ENCODE data around the gene DDC.
A peak's percentile ranks its signal among the peaks of the same experiment; 100 is the strongest.

The DDC gene

DNA sequence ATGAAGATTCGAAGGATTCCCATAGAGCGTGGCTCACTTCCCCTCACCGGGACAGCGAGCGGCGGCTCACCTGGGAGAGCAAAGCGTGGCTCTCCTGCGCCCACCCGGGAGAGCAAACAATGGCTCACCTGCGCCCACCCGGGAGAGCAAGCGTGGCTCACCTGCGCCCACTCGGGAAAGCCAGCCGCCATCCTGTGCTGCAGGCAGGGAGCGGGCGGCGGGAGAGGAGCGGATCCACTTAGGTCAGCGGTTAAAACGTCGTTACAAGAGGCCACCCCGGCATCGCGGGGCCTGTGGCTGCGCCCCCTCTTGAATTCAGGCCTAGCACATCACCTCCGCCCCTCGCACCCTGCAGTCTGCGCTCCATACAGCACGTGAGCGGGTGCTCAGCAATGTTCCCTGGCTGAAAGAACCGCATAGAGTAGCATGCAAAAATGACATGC lies 114.6 kb downstream of the DDC start:
- DNase-seq: no peak

DNA sequence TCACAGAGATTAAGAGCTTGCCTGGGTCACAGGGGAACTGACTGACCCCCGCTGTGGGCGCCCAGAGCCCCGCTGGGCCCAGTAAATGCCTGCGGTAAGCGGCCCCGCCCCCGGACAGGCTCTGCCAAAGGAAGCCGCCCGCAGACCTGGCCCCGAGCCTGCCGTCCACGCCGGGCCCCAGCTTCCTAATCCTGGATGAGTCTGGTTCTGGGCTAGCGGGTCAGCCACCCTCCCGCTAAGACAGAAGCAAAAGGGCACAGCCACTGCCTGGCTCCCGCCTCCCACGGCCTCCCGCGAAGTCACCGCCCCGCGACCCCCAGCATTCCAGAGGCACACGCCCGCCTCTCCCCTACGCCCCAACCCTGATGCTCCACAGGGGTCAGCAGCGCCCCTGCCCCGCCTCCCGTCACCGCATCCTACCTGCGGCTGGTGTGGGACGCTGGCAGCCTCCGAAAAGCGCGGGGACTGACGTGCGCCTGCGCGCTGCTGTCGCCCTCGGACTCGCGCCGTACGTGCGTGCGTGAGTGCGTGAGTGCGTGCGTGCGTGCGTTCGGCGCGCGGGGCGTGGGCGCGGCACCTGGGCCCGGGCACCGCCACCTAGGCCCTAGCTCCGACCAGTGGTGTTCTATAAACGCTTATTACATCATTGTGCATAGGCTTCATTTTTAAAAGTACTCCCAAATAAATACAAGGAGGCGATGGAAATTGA lies 115.2 kb downstream of the DDC start, which contains the start of gene FIGNL1:
Gene FIGNL1 (minus strand): TSS at position 470 of the 709 bp plus-strand sequence. CDS start 3,063 bp downstream, outside the sequence.
- DNase-seq: peak; percentile 26

DNA sequence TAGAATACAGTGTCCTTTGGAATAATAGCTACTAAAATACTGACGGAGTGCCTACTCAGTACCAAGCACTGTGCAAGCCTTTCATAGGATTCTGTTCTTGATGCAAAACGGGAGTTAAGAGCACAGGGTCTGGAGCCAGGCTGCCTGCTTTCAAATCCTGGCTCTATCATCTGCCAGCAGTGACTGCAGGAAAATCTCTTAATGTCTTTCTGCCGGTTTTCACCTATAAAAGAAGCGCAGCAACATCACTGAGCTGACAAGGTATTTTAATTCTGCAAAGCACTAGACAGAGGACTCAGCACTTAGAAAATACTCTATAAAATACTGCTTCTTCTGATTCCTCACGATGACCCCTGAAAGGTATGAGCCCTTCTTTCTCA lies 115.7 kb downstream of the DDC start:
- no peak for DNase-seq

DNA sequence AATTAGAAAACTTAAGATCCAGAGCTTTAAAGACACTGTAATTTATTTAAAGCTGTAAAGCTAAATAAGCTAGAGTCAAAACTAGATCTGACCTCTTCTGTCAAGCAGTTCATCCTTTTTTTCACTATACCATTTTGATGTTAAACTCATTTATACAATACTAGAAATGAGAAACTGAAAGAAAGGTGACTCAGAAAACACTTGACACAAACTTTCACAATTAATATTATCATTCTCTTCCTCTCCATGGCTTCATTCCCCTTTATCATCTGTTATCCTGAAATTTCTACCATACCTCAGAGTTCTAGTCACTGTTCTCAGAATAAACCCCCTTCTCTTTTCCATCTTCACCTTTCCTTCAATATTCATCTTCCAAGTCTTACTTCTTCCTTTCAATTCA lies 116.4 kb downstream of the DDC start:
- no peak for DNase-seq

DNA sequence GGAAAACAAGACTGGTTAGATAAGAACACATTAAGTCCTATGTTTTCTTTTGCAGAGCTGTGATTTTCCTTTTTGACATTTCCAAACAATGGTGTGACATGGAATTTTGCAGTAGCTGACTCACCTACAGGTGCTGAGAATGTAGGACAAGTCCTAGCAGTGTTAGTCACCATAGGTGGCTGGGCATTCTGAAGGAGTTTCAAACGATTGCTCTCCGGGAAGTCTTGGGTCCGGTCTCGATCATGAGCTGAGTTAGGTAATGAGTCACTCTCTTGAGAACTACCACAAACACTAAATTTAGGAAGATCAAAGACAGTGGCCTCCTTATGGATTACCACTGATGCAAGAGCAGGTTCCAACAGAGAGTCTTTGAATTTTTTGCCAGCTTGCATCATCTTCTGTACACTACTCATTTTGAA lies 118.7 kb downstream of the DDC start:
- no peak for DNase-seq

DNA sequence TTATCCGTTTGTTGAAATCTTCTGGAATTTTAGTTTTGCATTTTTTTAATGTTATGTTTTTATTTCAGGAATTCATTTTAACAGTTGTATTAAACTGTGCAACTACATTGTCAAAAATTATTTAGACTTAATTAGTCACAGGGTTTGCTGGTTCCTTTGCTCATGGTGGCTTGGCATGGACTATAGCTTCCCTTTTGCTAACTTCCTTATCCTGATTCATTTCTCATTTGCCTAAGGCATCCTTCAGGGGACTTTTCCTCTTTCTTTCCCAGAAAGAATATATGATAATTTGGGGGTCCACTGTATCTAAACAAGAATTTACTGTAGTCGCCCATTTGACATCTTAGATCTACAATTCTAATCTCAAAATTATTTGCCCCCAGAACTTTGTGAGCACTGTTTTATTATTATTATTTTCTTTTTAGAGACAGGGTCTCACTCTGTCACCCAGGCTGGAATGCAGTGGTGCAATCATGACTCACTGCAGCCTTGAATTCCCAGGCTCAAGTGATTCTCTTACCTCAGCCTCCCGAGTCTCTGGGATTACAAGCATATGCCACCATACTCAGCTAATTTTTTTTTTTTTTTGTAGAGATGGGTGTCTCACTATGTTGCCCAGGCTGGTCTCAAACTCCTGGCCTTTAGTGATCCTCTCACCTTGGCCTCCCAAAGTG lies 128.9 kb downstream of the DDC start:
- no peak for DNase-seq

DNA sequence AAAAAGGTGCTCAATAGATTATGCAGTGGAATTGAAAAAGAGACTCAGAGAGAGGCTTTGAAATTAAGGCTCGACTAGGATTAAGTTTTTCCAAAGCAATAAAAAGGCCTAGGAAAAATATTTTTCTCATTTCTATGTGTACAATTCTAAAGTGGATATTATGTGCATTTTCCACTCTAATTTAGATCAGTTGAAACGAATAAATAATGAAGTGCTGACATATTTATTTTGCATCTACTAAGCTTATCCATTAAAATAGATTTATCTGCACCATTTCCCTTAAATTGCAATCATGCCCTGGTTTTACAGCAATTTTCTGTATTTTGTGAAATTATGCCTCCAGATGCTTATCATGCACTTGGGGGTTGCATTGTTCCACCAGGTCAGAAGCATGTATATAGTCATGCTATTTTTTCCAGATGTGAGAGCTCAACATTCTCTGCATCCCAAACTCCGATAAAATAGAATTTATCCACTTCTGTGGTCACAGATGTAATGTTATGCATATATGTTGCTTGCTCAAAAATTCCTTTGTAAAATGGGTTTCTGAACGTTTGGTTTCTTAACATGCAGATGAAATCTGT lies 133.4 kb downstream of the DDC start:
- DNase-seq: no peak

DNA sequence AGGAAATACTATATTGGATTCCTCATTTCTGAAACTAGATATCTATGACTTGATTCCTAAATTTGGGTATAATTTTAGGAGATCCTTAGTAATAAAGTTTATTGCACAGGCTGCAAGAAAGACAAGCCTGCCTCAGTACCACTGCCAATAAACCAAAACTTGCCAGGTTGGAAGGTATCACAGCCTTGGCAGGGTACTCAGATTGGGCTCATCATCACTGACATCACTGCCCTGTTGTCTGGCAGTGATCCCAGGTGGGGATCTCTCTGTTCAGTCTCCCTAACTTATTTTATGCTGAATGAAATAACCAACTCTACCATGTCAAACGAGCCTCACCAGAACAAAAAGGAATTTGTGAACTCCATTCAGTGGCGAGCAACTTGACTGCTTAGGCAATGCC lies 133.9 kb downstream of the DDC start:
- DNase-seq: no peak

DNA sequence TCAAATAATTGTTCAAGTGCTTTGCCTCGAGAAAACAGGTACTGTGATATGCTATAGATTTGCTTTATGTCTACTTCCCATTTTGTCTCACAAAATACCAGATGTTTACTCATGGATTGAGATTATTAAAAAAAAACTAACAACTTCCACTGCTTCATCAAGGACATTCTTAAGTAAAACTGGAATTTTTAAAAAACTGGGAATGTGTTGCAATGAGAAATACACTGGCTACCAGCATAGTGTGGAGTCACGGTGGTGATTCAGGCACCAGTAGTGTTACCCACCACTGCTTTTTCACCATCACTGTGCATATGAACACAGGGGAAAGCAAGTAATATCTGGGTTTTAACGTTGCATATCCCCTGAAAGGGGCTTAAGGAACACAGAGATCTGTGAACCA lies 136.3 kb downstream of the DDC start:
- no peak for DNase-seq

DNA sequence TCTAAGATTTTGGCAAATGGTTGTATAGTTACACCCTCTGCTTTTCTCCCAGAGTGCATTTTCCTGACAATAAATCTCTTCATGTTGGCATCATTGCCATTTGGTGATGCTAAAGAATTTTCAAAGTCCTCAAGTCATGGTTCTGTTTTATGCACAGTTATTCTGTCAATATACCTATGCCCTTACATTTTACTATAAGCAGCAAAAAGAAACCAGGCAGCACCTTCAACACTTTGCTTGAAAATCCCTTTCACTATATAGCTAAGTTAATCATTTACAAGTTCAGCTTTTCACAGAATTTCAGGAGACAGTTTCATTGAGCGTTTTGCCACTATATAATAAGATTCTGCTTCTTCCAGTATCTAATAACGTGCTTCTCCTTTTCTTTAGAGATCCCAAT lies 137.7 kb downstream of the DDC start:
- DNase-seq: no peak

DNA sequence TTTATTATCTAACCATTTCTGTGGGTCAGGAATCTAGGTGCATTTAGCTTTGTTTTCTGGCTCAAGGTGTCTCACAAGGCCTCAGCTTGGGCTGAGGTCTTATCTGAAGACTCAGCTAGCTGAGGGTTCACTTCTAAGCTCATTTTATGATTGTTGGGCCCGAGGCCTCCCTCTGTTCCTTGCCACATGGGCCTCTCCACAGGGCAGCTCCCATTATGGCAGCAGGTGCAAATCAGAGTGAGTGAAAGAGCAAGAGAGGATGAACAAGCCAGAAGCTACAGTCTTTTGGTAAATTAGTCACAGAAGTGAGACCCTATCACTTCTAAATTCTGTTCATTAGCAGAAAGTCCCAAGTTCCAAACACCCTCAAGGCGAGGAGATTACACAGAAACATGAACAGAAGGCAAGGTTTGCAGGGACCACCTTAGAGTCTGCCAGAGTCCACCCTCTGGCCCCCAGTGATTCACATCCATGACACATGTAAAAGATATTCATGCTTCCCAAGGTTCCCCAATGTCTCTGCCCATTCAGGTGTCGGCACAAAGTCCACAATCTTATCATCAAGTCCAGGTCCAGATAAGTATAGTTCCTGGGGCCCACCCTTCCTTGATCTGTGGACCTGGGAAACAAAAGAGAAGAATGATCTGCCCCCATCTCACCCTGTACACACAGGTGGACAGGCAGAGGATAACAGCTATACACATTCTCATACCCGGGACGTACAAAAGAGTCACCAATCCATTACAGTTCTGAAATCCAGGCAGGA lies 138.7 kb downstream of the DDC start:
- no peak for DNase-seq

DNA sequence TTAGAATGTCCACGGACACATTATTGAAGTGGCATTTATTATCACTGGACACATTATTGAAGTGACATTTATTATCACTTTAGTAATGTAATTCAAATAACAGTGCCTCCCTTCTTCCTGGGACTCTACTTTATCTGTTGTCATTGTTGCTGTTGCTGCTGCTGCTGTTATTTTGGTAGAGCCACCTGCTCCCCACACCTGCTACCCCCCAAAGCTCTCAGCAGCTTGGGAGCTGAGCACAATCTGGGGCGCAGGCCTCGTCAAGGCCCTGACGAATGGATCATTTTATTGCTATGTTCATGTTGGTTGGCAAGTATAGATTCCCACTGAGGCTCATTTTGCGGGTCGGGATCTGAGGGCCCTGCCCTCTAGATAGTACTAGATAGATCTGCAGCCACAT lies 139.9 kb downstream of the DDC start:
- no peak for DNase-seq

DNA sequence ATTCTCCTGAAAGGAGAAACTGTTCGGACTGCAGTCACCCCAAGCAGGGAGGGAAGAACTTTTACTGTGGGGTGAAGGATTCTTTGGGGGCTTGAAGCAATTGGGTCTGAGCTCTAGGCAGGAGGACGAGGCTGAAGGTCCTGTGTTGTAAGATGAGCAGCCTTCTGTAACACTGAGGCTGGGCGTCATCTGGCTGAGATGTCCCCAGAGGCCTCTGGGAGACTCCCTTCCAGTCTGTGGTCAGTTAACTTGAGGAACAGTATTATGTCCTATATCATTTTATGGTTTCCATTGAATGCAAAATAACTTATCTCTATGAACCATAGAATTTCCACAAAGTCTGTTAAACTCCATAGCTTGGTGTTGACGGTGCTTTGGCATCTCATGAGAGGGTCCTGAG lies 141.3 kb downstream of the DDC start:
- DNase-seq: no peak

DNA sequence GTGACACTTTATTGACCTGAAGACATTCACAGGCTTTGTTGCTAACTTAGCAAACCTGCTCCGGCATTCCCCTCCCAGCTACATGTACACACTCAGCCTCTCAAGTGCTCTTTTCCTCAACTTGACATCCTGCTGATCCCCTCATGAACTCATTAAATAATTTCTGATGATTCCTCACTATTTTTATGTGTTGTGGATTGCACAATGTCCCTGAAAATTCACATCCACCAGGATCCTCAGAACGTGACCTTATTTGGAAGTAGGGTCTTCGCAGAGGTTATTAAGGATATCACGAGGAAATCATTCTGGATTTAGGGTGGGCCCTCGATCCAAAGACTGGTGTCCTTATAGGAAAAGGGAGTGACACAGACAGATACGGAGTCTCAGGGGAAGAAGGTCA lies 142.3 kb downstream of the DDC start:
- no peak for DNase-seq

DNA sequence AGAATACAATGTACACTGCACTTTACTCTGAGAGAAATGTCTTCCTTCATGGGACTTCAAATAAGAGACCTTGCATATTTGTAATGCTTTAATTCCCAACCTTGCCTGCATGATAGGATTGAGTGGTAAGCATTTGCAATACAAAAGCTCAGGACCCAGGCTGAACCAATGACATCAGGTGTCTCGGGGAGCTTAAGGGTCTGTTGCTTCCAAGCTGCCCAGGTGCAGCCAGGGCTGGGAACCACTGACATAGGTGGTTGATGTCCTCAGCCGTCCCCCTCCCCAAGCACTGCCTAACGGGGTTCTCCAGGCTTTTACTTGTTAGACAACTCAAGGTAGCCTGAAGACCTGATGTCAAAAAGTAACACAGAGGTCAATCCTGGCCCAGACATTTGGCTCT lies 144.2 kb downstream of the DDC start:
- no peak for DNase-seq

DNA sequence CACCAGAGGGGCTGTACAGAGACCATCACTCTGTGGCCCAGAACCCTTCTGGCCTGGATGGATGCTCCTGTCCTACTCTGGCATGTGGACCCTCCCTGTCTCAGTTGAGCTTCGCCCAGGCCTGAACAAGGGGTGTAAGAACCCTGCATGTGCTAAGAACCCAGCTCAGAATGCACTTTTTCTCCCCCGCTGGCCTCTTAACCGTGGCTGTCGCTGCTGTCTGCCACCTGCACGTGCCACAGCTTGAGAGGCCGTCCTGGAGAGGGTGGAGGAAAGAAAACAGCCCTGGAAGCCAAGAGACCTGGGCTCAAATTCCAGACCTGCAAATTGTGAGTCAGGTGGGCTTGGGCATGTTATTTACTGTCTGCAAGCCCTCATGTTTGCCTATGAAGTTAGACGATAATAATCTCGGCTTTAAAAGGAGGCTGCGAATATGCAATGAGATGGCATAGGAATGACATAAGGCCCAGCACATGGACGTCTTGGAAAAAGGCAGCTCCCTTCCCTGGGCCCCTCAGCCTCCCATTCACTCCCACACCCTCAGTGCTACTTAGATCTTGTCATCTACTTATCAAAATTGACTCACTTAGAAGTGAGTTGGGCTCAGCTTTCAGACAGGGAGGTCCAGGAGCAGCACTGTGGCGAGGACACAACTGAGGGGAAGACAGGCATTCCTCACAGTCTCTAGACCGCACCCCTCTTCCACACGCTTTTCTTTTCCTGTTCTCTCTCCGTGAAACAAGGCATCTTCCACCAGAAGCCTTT lies 146.5 kb downstream of the DDC start:
- DNase-seq: no peak

DNA sequence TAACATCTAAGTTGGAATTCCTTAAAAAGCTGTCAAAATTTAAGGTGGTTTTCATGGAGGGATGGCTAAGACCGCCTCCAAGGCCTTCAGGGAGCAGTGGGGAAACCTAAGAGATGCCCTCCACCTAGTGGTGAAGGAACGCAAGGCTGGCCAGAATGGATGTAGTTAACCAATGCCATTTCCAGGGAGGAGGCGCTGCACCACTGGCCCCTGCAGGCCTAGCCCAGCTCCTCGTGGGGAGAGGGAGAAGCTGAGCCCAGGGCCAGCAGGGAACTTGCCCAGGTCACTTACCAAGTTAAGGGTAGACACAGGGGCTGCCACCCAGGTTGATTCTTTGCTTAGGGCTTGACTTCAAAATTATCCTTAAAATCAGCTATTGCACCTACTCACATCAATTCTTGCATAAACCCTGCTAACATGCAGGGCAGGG lies 147.1 kb downstream of the DDC start:
- DNase-seq: peak; percentile 58

DNA sequence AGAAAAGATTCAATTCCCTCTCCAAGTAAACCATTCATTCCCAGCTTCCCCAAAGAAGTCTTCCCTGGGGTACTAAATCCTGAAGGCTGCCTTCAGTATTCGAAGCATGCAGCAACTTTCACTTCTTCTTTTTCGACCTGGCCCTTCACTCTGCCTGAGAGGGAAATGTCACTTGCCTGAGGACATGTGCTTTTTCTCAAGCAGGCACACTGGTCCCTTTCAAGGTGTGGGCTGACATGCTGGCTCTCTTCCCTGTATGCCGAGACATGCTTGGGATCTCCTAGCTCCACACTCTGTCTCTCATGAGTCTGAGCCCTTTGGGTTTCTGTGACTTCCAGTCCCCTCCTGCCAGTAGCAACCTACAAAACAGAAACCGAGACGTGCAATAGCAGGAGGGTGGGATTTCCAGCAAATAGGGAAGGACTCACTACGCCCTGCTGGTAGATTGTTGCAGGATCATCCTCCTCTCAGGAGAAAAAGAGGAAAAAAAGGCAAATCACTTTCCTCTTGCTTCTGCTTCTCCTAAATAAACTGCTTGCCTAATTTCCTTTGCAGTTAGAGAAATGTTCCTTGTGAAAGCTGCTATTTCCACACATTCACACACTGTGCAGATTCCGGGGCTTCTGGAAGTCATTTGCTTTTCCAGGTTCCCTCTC lies 148.6 kb downstream of the DDC start:
- DNase-seq: no peak

DNA sequence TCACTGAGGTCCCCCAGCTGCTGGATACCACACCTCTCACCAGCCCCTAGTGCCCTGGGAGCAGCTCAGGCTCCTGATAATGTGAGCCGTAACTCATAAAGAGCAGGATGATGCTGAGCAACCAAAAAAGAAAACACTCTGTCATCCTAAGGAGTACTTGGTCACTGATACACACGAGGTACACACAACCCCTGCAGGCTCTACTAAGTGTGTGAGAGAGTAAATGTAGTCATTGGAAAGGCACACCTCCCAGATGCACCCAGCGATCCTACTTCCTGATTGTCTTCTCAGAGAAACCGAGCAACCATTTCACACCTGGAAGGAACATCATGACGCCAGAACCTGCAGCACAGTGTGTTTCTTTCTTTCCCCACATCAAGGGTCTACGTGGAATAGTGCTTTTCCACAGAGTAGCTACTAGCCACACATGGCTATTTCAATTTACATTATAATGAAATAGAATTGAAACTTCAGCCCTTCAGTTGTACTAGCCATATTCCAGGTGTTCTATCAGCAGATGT lies 149.3 kb downstream of the DDC start:
- DNase-seq: no peak

DNA sequence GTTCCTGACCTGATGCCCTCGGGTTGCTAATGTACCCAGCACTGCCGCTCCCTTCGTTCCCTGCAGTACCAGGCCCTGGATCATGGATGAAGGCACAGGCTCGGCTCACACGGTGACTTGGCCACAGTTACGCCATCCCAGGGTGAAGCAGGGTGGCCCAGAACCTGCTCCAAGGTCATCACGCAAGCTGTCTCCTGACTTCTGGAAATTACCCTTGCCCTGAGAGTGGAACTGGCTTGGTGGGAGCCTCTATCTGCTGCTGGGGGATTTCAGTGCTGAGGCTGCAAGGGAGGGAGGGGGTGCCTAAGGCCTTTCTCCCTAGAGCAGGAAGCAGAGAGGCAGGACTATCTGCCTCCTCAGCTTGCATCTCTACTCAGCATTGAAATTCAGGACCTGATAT lies 151.6 kb downstream of the DDC start:
- DNase-seq: no peak

DNA sequence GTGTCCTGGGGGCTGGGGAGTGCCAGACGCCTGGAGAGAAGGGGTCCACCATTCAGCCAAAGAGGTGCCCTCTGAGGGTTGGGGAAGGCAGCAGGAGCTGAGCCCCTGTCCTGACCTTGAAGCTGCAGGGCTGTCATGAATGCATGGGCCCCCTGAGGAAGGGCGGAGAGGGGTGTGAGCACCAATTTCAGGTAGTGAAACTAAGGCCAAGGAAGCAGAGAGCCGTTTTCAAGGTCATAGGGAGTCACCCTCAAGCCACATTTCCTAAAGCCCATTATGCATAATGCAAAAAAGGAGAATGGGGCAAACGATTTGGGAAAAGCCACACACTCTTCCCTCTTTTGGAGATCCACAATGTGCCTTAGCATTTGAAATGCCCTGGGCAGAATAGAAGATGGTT lies 152.2 kb downstream of the DDC start:
- no peak for DNase-seq

DNA sequence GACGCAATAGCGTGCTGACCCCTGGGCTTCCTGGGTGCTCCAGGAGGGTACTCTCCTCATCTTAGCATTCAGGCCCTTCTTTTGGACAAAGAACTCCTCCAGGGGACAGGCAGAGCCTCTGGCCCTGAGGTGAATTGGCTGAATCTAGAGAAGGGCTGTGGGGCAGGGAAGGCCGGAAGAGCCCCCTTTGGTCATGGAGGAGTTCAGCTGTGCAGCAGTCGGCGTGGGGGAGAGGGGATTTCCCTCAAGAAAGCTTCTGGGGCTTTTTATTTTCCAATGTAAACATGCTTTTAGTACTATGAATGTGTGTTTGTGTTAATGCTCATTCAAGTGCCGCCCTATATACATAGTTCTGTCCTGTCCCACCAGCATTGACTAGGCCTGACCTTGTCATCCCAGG lies 153.9 kb downstream of the DDC start:
- DNase-seq: no peak
